ENCODE measurements around the gene EDRF1.

EDRF1 gene

GRCh38 chr10:125775491-125776106, 56.1 kb downstream of the EDRF1 start, which contains the start of gene MMP21:
Gene MMP21 (minus strand): TSS chr10:125775821. CDS start chr10:125775821, 0 bp downstream.
- Histone ChIP-seq H3K36me3 (ENCODE audit: control insufficient read depth, low read length) (no peaks in the 10 kb centered on the region), H3K4me1 (ENCODE audit: control insufficient read depth, low read length) (no peaks in the 10 kb centered on the region), H3K27me3 (ENCODE audit: control insufficient read depth, low read length) (no peaks in the 10 kb centered on the region), H3K27ac (ENCODE audit: low read depth, low read length) (no peak within 1 kb of the TSS), H3F3A (ENCODE audit: control insufficient read depth, insufficient read depth) (no peaks in the 10 kb centered on the region), H3K79me2 (ENCODE audit: control insufficient read depth, low read length) (no peaks in the 10 kb centered on the region), H4K20me1 (ENCODE audit: control insufficient read depth, insufficient read depth, low read depth, low read length) (no peaks in the 10 kb centered on the region), H3K9me3 (ENCODE audit: control insufficient read depth, insufficient read depth, low read length) (no peaks in the 10 kb centered on the region), H3K4me3 (ENCODE audit: low read length) (no peak within 1 kb of the TSS), H3K4me2 (ENCODE audit: low read length) (no peak within 1 kb of the TSS), H3K9me2 (replicated peaks; ENCODE audit: control insufficient read depth, low read length) (no peaks in the 10 kb centered on the region)
- TF ChIP-seq EZH2phosphoT487 (IDR thresholded peaks at IDR 0.05; ENCODE audit: borderline replicate concordance, low read length) = no peak
- TF ChIP-seq, protein P1, sequence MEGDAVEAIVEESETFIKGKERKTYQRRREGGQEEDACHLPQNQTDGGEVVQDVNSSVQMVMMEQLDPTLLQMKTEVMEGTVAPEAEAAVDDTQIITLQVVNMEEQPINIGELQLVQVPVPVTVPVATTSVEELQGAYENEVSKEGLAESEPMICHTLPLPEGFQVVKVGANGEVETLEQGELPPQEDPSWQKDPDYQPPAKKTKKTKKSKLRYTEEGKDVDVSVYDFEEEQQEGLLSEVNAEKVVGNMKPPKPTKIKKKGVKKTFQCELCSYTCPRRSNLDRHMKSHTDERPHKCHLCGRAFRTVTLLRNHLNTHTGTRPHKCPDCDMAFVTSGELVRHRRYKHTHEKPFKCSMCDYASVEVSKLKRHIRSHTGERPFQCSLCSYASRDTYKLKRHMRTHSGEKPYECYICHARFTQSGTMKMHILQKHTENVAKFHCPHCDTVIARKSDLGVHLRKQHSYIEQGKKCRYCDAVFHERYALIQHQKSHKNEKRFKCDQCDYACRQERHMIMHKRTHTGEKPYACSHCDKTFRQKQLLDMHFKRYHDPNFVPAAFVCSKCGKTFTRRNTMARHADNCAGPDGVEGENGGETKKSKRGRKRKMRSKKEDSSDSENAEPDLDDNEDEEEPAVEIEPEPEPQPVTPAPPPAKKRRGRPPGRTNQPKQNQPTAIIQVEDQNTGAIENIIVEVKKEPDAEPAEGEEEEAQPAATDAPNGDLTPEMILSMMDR (IDR thresholded peaks at IDR 0.05; ENCODE audit: low read depth, low read length, poor library complexity, severe bottlenecking) = no peak

- Histone ChIP-seq H3K9me3 (ENCODE audit: control insufficient read depth, insufficient read depth, low read length) (no peaks in the 10 kb centered on the region), H3K9me2 (replicated peaks; ENCODE audit: control insufficient read depth, low read length) (no peaks in the 10 kb centered on the region), H3K4me1 (ENCODE audit: control insufficient read depth, low read length) (no peaks in the 10 kb centered on the region), H3F3A (ENCODE audit: control insufficient read depth, insufficient read depth) (no peaks in the 10 kb centered on the region), H3K27me3 (ENCODE audit: control insufficient read depth, low read length) (no peaks in the 10 kb centered on the region), H3K4me3 (ENCODE audit: low read length) (no peak overlapping the region), H4K20me1 (ENCODE audit: control insufficient read depth, insufficient read depth, low read depth, low read length) (no peaks in the 10 kb centered on the region), H3K4me2 (ENCODE audit: low read length) (no peak overlapping the region), H3K27ac (ENCODE audit: low read depth, low read length) (no peak overlapping the region), H3K79me2 (ENCODE audit: control insufficient read depth, low read length) (no peaks in the 10 kb centered on the region), H3K36me3 (ENCODE audit: control insufficient read depth, low read length) (no peaks in the 10 kb centered on the region)
- no peak for TF ChIP-seq EZH2phosphoT487 (IDR thresholded peaks at IDR 0.05; ENCODE audit: borderline replicate concordance, low read length)
- TF ChIP-seq, protein P1 (IDR thresholded peaks at IDR 0.05; ENCODE audit: low read depth, low read length, poor library complexity, severe bottlenecking) = no peak
Measured at GRCh38 chr10:125777806-125778205, 58.3 kb downstream of the EDRF1 start.

DNA sequence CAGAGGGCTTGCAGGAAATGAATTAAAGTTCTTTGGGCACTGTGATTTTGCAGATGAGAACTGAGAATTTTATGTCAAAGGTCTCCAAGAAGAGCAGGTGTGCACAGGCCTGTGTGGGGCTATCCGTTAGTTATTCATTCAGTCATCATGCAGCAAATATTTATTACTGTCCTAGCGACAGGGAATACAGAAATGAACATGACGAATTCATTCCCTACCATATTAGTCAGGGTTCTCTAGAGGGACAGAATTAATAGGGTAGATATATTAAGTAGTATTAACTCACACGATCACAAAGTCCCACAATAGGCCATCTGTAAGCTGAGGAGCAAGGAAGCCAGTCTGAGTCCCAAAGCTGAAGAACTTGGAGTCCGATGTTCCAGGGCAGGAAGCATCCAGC, 59.0 kb downstream of the EDRF1 start:
- no peaks in the 10 kb centered on the region for H4K20me1 ChIP-seq (ENCODE audit: control insufficient read depth, insufficient read depth, low read depth, low read length)
- no peak overlapping the region for H3K4me3 ChIP-seq (ENCODE audit: low read length)
- no peaks in the 10 kb centered on the region for H3K9me3 ChIP-seq (ENCODE audit: control insufficient read depth, insufficient read depth, low read length)
- H3K4me2 ChIP-seq (ENCODE audit: low read length) = no peak overlapping the region
- H3K9me2 ChIP-seq (replicated peaks; ENCODE audit: control insufficient read depth, low read length) = no peaks in the 10 kb centered on the region
- H3F3A ChIP-seq (ENCODE audit: control insufficient read depth, insufficient read depth) = no peaks in the 10 kb centered on the region
- TF ChIP-seq, protein P1 (IDR thresholded peaks at IDR 0.05; ENCODE audit: low read depth, low read length, poor library complexity, severe bottlenecking) = no peak
- no peak for TF ChIP-seq EZH2phosphoT487 (IDR thresholded peaks at IDR 0.05; ENCODE audit: borderline replicate concordance, low read length)
- no peak overlapping the region for H3K27ac ChIP-seq (ENCODE audit: low read depth, low read length)
- H3K36me3 ChIP-seq (ENCODE audit: control insufficient read depth, low read length) = no peaks in the 10 kb centered on the region
- H3K4me1 ChIP-seq (ENCODE audit: control insufficient read depth, low read length) = no peaks in the 10 kb centered on the region
- H3K27me3 ChIP-seq (ENCODE audit: control insufficient read depth, low read length) = no peaks in the 10 kb centered on the region
- no peaks in the 10 kb centered on the region for H3K79me2 ChIP-seq (ENCODE audit: control insufficient read depth, low read length)

All from DOHH2 (cell line).